GM18867 (cell line): ENCODE results near the gene GRIK3.

ENCODE experiments used
- ATAC-seq: cut with Tn5 transposase; IDR thresholded peaks from one replicate; pipeline ENCODE4 v1.9.1; 2021; ENCODE audit warnings: mild to moderate bottlenecking, moderate library complexity; ENCODE audit not compliant: unreplicated experiment

GRIK3 gene

DNA sequence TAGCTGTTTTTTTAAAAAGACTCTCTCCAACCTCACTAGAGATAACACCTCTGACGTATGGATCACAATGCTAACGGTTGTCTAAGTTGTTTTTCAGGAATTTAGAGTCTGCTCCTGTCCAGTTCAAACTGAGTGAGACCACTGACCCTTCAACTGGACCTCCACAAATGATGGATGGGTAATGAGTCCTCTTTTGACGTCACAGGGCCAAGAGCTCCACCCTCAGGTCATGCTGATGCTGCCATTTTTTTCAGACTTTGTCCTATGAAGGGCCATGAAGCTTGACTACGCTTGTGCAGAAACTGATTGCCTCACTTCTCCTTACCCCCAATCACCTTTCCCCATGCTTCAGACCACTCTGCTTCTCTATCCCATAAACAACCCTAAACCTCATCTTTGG is 16.6 kb downstream of the GRIK3 start:
- no peak for ATAC-seq

DNA sequence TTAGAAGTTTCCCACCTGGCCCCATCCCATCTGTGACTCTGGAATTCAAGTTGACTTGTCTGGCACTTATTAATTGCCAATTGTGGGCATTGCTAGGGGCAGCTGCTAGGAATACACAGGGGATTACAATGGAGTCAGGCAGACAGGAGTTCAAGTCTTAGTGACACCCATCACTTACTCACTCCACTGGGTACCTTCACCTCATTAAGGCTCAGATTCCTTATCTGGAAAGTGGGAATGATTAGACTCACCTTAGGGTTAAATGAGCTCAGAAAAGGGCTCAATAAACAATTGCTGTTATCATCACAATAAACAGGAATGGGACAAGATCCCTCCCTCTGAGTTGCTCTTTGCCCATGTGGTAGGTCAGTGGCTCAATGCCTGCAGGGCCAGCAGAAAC is 18.2 kb downstream of the GRIK3 start:
- ATAC-seq: no peak

DNA sequence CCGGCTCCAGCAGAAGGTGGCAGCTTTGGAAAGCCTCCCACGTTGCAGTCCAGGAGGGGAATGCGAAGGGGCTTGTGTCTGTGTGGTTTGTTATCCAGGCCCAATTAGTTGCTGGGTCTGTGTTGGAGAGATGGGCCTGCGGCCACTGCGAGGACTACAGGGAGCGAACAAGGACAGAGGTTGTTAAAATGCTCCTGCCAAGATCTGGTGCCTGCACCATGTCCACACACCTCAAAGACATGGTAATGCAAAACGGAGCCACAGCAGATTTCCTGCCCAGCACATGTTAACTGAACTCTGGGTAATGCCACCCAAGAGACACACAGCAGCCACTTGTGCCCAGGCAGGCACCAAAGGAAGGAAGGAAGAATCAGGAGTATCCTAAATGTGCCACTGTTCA is 18.6 kb downstream of the GRIK3 start:
- no peak for ATAC-seq

DNA sequence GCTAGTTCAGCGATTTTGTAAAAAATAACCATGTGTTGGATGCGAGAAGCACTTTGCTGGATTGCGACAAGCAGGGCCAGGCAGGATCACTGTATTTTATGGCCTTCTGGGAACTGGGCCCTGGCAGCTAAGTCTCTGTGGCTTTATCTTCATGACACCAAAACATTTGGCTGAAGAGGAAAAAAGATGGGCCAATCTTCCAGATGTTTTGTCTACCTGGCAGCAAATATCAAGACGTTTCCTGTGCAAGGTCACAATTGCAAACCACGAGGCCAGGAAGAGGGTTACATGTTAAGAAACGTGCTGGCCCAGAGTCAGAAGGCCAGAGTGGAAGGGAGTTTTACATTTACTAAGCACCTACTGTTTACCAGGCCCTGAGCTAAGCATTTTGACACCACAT is 22.1 kb downstream of the GRIK3 start:
- ATAC-seq: no peak

DNA sequence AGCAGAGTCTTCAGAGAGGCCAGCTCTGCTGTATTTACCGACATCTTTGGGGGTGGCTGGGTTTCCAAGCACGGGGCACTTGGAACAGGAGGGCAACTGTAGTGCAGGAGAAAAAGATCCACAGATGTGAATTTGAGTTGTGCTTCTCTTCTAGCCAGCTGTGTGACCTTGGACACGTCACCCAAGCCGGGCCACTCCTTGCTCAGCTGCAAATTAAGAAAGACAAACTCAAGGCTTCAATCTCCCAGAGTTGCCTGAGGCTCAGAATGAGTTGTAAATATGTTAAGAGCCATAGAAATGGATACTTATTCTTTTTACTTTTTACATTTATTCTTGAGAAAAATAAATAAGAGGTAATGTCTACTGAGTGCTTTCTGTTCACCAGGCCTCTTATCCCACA is 24.3 kb downstream of the GRIK3 start:
- no peak for ATAC-seq

DNA sequence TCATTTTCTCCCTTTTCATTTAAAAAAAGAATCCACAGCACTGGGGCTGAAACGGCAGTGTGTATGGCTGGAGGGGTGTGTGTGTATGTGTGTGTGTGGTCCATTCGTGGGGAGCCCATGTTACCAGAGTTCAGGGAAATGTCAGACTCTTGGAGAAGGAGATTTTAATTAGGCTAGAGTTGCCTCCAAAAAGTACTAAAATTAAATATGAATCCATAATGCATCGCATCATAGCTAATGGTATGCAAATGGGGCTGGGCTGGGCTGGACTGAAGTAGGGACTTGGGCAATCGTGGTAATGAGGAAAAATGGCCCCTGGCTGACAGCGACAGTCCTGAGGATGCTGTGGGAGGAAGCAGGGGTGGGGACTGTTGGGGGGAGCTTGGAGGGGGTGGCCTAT is 24.8 kb downstream of the GRIK3 start:
- no peak for ATAC-seq

DNA sequence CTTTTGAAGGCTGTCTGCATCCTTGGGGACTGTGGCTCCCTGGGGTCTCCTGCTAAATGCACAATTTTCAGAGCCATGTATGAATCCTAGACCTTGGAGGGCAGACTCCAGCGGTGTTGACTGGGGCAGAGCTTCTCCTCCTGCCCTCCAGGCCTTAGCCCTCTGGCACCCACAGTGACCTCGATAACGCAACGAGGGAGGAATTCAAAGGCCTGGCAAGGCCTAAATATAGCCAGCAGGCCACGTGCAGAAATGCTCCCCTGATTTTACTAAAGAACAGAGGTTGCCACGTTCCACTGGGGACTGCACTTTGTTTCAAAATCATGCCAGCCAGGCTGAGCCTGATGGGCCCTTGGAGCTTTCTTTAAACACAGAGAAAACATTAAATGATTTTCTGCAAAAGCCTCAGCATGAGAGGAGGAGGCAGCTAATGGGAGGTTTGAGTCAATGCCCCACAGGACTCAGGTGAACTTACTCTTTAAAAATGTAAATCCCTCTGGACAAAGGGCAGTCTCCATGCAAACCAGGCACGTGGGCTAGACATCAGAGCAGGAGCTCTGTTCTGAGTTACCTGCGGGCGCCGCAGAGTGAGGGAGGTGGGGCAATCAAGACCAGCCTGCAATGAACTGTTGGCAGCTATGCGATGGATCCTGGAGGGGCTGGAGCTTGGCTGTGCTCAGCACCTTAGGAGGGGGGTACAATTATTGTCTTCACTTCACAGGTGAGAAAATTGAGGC is 28.0 kb downstream of the GRIK3 start:
- ATAC-seq: no peak

DNA sequence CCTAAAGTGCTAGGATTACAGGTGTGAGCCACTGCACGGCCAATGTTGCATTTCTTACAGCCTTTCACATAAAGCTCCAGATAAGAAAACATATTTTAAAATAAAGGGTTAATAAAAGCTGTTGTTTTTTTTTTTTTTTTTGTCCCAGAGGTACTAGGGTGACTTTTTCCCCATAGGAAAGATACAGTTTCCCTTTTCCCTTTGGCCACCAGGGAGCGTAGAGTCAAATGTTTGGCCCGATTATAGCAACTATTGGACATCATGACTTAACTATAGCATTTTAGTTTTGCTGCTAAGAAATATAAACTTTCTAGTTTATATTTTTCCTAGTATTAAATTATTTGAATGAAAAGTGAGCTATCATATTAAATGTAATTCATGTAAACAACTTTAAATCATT is 31.4 kb downstream of the GRIK3 start:
- no peak for ATAC-seq

DNA sequence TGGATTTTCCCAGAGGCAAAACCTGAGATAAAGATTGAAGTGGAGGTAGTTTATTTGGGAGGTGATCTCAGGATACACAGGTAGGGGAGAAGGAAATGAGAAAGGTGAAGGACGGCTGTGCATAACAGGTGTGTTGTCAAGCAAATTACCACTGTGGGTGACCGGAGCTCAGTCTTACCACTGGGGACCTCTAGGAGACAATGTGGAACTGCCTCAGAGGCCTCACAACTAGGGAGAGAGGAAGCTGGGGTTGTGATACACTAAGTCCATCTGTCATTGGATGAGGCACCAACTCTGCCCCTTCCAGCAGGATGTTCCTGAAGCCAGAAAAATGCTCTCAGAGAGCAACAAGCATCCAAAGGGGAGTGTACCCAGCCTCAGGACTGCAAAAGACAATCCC is 32.6 kb downstream of the GRIK3 start:
- no peak for ATAC-seq

DNA sequence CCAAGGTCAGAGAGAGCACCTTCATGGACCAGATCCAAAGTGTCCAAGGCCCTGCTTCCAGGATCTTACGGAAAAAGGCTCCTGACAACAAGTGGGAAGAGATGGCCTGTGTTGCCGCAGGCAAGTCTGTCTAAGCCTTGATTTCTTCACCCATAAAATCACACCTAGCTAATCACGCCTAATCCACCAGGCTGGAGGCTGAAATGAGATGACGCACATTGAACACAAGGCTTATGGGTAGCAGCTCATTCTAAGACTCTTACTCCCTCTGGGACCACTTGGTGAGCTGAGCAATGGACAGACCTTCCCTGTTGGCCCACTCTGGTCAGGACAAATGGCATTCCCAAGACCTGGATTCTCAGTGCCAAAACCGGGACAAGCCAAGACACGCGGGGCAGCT is 38.2 kb downstream of the GRIK3 start:
- no peak for ATAC-seq

DNA sequence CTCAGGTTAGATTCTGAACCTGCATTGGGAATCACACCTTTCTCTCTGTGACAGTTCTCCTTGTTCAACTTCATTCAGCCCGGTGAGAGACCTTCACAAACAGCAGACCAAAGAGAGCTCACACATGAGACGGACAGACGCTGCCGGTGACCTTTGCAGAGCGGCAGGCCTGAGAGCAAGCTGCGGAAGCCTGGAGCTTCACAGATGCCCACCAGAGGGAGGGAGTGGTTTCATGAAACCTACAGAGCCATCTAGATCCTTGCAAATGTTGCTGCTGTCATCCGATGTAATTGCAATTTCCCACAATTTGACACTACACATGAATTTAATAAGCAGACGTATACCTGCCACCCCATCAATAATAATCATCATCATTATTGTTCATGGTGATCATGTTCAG is 39.4 kb downstream of the GRIK3 start:
- no peak for ATAC-seq

DNA sequence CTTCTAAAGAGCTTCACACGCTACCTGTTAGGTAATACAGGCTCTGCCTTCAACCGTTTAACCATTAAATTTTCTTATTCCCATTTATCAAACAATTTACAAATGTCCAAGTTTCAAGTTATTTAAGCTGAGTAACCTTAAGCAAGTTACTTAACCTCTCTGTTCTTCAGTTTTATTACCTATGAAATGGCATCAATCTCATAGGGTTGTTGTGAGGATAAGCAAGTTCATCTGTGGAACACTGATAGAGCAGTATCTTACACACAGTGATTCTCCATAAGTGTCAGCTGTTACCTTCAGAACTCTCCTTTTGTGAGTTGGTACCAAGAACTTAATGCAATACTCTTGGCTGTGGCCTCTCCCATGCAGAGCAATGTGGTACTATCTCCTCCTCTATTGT is 40.0 kb downstream of the GRIK3 start:
- no peak for ATAC-seq

DNA sequence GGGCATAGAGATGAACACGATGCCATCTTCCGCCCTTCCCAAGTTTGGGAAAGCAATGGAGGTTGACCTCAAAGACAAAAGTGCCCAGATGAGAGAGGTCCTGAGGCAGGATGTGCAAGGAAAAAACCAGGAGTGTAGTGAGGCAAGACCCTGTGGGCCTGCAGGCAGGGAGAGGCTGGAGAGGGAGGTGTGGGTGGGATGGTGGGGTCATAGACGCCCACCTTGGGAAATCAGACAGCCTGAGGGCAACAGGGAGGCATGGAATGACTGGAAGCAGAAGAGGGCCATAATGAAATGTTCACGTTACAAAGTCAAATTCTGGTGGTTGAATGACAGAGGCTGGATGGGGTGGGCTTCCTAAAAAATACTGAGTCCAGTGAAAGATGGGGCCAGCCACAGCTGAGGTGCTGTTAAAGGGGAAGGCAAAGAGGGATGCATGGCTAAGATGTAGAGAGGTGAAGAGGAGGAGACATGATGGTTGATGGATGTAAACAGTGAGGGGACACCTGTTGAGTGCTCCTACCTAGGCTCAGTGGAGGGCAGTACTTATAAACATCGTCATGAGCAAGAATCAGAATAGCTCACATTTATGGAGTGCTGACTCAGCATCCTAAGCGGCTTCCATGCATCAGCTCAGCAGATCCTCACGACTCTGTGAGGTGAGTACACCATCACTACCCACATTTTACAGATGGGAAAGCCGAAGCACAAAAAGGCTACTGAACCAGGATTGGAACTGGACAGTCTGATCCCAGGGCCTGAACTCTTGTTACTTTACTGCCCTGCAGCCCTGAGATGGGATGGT is 42.0 kb downstream of the GRIK3 start:
- ATAC-seq: no peak

DNA sequence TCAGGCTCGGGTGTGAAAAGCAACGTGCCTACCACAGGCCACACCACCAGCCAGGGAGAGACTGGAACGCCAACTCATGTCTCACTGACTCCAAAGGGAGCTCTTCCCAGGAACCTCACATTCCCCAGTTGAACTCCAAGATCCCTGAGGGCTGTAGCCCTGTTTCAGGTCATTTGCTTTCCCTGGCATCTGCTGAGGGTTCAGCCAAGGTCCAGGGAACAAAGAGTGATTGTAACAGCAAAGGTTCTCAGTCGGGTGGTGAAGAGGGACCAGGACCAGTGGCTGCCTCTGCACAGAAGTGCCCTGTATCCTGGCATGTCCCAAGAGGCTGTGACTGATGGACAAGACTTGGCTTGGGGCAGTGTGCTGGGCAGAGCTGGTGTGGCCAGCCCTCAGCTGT is 42.8 kb downstream of the GRIK3 start:
- no peak for ATAC-seq

DNA sequence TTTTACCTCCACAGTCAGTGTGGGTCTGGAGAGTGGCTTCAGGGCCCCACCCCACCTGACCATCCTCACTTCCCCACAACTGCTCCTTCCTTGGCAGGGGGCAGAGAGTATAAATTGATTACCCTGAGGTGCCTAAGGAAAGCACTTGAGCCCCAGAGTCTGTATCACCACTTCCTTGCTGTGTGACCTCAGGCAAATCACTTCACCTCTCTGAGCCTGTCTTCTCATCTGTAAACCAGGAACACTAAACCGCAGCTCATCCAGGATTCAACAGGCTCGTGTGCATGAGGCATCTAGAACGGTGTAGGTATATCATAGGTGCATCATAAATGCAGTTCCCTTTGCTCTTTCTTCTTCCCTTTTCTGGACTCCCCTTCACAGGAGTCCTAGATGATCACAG is 43.4 kb downstream of the GRIK3 start:
- ATAC-seq: no peak

DNA sequence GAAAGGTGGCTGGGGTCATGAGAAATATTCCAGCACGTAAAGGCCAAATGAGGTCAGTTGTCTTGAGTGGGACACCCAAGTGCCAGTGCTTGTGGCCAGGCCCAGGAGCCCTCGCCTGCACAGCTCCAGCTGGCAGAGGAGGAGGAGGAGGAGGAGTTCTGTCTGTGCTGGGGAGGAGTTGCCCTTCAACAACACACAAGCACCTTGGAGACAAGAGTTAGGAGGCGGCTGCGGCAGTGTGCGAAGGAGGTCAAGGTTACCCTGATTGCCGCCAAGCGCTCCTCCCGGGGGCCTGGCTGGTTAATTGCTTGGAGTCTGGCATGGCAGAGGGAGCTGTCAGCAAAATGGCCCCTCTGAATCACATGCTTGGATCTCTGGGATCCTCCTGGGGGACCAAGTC is 45.1 kb downstream of the GRIK3 start:
- ATAC-seq: no peak

DNA sequence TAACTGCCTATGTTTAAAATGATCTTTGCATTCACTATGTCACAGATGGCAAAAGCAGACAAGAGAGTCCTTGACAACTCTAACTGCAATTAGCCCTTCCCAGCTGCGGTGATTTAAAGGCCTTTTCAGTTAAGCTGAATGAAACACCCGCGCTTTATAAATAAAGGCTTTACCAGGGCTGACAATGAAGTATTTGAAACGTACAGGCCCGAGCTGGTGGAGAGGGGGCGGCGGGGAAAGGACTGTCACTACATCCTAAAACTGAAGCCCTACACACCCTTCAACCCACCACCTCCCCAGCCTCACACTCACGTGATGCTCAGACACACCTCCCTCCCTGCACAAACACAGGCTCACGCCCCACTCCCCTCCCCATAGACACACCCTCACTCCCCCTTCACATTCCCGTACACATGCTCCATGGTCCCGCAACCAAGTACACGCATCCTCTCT is 45.5 kb downstream of the GRIK3 start:
- no peak for ATAC-seq

DNA sequence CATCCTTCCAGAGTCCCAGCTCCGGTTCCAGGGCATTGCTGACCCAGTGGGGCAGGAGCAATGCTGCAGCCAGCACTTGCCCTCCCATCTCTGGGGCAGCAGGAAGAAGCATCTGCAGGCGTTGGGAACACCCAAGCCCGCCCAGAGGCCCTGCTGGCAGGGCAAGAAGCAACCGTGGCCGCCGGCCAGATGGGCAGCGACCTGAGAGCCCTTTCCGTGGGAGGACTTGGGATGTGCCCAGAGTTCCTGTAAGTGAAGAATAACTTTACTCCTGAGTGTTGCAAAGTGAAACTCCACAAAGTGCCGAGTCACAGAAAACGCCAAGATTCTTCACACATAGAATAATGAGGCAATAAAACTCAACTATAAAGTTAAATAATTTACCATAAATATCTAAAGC is 46.0 kb downstream of the GRIK3 start:
- no peak for ATAC-seq

DNA sequence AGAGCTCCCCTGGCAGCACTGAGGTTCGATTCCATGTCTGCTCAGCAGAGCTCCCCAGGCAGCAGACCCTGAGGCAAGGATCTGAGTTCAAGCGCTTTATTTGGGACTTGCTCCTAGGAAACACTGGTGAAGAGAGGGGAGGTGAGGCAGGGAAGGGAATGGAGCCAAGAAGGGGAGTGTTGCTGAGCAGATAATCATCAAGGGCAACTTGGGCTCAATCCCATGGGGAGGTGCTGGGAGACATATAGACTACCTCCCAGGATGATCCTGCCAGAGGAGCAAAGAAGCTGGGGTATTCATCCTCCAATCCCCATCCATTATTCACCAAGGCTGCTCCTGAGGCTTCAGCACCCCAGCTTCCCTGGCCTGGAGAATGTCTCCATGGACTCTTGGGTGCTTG is 47.0 kb downstream of the GRIK3 start:
- ATAC-seq: no peak

DNA sequence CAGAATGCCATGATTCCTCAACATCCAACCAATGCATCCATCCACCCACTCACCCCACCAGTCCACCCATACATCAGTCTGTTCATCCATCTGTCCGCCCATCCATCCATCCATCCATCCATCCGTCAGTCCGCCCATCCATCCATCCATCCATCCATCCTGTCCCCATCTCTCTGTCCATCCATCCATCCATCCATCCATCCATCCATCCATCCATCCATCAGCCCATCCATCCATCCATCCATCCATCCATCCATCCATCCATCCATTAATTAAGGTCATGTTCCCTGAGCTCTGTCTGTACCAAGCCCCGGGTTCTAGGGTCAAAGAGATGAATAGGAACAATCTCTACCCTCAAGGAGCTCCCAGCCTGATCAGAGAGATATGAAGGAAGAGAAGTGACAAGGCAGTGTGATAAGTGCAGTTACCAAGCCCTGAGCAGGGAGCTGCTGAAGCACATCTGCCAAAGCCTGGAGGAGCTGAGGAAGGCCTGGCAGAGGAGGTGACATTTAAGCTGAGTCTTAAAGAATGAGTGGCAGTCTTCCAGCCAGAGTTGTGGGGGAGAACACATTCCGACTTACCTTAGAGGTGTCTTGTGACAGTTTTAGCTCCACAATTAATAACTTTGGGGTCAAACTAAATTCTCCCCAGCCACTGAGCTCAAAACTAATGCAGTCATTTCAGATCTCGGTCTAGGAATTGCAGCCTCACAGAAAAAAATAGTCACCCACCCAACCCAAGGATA is 47.9 kb downstream of the GRIK3 start:
- no peak for ATAC-seq

DNA sequence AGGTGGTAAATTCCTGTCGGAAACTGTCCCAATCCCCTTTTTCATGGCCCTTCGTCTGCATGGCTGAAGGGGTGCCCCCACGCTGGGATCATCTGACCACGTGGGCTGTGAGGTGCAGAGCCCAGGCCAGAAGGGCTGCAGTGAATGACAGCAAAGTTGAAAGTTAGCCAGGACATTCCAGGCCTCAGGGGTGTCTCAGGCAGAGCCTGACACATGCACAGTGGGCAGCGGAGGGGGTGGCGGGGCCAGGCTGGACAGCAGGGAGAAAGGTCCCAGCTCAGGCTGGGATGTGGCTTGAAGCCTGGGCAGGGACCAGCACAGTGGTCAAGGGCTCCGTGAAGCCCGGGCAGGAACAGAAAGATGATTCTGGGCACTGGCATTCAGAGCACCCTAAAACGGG is 49.6 kb downstream of the GRIK3 start:
- no peak for ATAC-seq

DNA sequence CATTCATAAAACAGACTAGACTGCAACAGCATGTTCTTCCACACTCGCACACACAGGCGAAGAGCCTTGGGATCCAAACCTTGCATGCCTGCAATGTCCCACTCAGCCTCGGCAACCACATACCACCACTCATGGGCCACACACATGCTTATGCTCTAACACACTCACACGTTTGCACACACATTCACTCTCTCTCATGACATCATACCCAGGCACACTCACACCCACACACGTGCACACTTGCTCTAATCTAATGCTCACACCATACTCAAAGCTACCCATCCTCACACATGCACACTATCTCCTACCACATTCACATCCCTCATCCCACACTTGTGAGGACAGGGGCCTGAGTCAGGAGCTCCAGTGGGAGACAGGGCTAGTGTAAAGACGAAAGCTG is 50.3 kb downstream of the GRIK3 start:
- ATAC-seq: no peak
